HG02852 (cell line): ENCODE results near the gene SNUPN.

Experiments
- ATAC-seq: cut with Tn5 transposase; IDR thresholded peaks from one replicate; pipeline ENCODE4 v1.9.1; 2021; ENCODE audit warnings: mild to moderate bottlenecking, moderate library complexity; ENCODE audit not compliant: unreplicated experiment

The SNUPN gene

GRCh38 chr15:75625542-75626347 lies at the start of gene SNUPN:
Gene SNUPN (minus strand): TSS chr15:75625725. CDS start chr15:75621051, 4,674 bp downstream.
- ATAC-seq = peak; percentile 75

GRCh38 chr15:75674366-75674765 lies 48.8 kb upstream of the SNUPN start:
- no peak for ATAC-seq

- no peak for ATAC-seq
Observed at GRCh38 chr15:75673426-75674235, 48.1 kb upstream of the SNUPN start.

GRCh38 chr15:75672646-75673425 lies 47.3 kb upstream of the SNUPN start:
- ATAC-seq = no peak

- no peak for ATAC-seq
Observed at GRCh38 chr15:75671730-75672602, 46.4 kb upstream of the SNUPN start.

- ATAC-seq = no peak
Observed at GRCh38 chr15:75669879-75670212, 44.3 kb upstream of the SNUPN start.

- no peak for ATAC-seq
Observed at GRCh38 chr15:75669191-75669878, 43.8 kb upstream of the SNUPN start.

GRCh38 chr15:75666823-75667501 lies 41.4 kb upstream of the SNUPN start:
- ATAC-seq = no peak

GRCh38 chr15:75663931-75664421 lies 38.5 kb upstream of the SNUPN start:
- no peak for ATAC-seq

GRCh38 chr15:75662823-75663519 lies 37.4 kb upstream of the SNUPN start:
- ATAC-seq = no peak

GRCh38 chr15:75661756-75662140 lies 36.2 kb upstream of the SNUPN start:
- no peak for ATAC-seq

- ATAC-seq = no peak
Observed at GRCh38 chr15:75661100-75661755, 35.7 kb upstream of the SNUPN start.

- ATAC-seq = no peak
Observed at GRCh38 chr15:75659928-75660645, 34.6 kb upstream of the SNUPN start.

- no peak for ATAC-seq
Observed at GRCh38 chr15:75659141-75659771, 33.7 kb upstream of the SNUPN start.

- no peak for ATAC-seq
Observed at GRCh38 chr15:75656813-75657212, 31.3 kb upstream of the SNUPN start.

GRCh38 chr15:75656331-75656730 lies 30.8 kb upstream of the SNUPN start:
- ATAC-seq = no peak

GRCh38 chr15:75655931-75656330 lies 30.4 kb upstream of the SNUPN start:
- ATAC-seq = no peak
